M059J (cell line): ENCODE measurements around the gene PDCD7. TPM values are rescaled to one million over a fixed set of nuclear protein-coding genes. Genes with fewer than 3 reads are reported as not detected.
"Not testable (repeated sequence)": the region's sequence is repeated elsewhere in the genome, so short reads cannot be mapped to it uniquely, and the experiment has no call there.

Experiments used
- DNase-seq: peaks from one replicate; pipeline ENCODE4 v3.0.0-alpha.2; 2012; ENCODE audit warnings: low read depth
- total RNA-seq: library from RNA; depleted of rRNA; stranded (reverse); fragments of >200 nt; shearing (Covaris generic); gene quantifications from 2 replicates; pipeline ENCODE4 v1.2.3, GENCODE V29; 2014

Gene PDCD7
- total RNA-seq, 1 experiment from 2014 or later = 14.5 TPM

DNA sequence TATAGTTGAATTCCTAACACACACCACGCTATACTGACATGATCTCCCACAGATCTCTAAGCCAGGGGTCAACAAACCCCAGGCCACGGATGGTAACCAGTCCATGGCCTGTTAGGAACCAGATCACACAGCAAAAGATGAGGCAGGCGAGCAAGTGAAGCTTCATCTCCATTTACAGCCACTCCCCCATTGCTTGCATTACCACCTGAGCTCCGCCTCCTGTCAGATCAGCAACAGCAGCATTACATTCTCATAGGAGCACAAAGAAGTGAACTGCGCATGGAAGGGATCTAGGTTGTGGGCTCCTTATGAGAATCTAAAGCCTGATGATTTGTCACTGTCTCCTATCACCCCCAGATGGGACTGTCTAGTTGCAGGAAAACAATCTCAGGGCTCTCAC, 2.7 kb downstream of the PDCD7 start:
- DNase-seq = no peak

- no peak for DNase-seq
Observed at GRCh38 chr15:65115542-65115941, 18.1 kb downstream of the PDCD7 start.

DNA sequence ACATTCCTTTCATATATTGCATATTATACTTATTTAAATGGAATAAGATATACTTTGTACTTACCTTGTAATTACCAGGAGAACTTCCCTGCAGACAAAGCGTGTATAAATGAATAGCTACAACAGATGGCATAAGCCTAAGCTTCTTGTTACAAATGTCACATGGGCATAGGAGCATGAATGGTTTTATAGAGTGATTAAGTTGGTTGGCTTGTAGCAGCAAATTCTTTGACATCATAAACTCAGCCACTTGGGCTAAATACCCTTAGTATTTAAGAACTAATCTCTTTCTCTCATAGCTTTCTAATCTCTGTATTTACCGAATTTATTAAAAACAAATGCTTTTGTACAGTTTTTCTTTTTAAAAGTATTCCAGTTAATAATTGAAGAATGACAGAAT, 18.5 kb downstream of the PDCD7 start, which contains the start of gene UBAP1L:
Gene UBAP1L (minus strand): TSS at position 115 of the 400 bp plus-strand sequence. CDS start 8,985 bp downstream, outside the sequence.
- no peak for DNase-seq

- DNase-seq = peak; percentile 48
Observed at GRCh38 chr15:65110676-65111292, 22.8 kb downstream of the PDCD7 start.

- no peak for DNase-seq
Observed at GRCh38 chr15:65106011-65106590, 27.5 kb downstream of the PDCD7 start.

DNA sequence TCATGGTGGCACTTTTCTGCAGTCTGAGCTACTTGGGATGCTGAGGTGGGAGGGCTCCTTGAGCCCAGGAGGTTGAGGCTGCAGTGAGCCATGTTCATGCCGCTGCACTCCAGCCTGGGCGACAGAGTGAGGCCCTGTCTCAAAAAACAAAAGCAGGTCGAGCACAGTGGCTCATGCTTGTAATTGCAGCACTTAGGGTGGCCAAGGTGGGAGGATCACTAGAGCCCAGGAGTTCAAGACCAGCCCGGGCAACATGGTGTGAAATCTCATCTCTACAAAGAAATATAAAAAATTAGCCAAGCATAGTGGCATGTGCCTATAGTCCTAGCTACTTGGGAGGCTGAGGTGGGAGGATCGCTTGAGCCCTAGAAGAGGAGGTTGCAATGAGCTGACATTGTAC, 28.6 kb downstream of the PDCD7 start:
- no peak for DNase-seq

DNA sequence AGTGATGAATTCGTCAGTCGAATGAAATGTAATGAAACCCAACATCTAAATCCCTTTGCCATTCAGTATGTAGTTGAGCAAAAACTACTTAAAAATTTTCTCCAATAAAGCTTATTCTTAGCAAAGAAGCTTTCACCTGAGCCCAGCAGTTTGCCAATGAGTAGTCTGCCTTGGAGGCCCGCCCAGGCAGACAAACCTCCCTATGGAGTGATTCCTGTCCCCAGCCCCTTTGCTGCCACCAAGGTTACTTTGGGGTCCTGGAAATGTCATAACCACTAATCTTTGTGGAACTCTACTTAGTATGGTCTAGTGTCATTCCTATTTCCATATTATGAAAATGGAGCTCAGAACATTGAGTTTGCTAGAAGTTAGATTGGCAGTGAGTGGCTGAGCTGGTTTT, 30.7 kb downstream of the PDCD7 start:
- no peak for DNase-seq

GRCh38 chr15:65101891-65102708, 31.5 kb downstream of the PDCD7 start:
- DNase-seq = no peak

GRCh38 chr15:65101411-65101890, 32.2 kb downstream of the PDCD7 start:
- peak; percentile 19 for DNase-seq

- no peak for DNase-seq
Observed at GRCh38 chr15:65100442-65100841, 33.2 kb downstream of the PDCD7 start.

GRCh38 chr15:65099801-65100200, 33.8 kb downstream of the PDCD7 start:
- not testable (repeated sequence) for DNase-seq

DNA sequence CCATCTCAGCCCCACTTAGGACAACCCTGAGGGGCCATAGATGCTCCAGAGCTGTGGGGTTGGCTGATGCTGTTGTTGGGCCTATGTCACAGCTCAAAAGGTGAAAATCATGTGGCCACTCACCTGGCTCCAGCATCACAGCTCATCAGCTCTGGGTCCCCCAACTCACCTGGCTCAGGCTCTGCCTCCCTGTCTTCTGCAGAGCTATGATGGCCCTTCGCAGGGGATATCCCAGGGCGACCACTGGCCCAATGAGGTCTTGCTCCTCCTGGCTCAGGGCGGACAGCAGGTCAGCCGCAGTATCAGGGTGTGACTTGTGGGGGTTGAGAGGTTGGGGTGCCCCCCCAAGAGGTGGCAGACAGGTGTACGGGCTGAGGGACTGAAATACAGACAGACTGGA, 34.3 kb downstream of the PDCD7 start:
- DNase-seq = no peak

DNA sequence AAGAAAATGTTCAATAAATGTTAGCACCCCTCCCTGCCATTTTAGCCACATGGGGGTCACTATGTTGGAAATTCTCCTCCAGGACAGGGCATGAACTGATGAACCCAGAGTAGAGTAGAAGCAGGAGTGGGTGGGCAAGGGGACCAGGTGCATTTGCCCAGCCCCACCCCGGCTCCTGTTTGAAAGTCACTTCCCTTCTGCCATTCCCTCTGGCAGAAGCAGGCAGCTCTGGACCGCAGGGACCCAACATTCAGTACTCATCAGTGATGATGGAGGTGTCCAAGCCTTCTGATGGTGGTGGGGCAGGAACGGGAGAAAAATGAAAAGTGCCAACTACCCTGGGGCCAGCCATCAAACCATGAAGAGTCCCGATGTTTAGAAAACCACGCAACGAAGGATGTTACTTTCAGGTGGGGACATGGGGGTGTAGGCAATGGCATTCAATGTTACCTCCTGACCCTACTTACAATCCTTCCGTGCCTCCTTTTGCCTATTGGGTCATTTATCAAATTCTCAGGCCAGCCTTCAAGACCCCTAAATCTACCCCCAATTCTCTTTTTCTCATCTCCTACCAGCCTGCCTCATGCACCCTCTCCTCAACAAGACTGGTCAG, 35.9 kb downstream of the PDCD7 start:
- DNase-seq = no peak

DNA sequence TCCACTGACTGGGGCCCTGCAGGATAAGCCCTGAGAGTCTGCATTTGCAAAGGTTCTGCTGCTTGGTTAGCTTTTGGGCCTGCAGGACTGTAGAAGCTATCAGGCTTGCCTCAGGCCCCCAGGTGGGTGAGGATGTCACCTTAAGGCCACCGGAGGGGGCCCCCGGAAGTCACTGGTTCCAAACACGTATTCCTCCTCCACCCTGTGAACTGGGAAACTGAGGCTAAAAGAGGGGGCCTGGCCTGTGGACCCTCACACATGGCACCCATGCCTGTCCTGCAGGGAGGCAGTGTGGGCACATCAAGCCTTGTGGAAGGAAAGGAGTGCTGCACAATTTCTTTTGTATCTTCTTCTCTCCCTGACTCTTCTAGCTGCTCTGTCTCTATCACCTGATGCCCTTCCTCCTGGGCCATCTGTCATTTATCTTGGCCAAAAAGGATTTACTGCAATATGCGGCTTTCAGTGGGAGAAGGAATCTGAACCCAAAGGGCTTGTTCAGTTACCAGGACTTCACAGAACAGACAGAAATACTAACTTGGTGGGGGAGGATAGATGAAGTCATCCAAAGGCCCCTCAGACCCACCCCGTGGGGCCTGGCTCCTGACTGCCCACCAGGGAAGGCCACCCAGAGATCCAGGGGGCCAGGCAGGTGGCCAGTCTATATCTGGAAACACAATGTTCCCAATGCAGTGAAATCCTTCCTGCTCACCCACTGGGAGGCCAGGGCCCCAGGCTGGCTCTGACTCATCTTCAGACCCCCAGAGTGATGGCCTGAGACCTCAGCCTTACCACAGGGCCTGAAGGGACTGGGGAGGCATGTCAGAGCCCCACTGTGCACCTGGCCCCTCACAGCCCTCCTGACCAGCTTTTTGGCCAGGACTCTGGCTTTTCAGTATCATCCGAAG, 36.9 kb downstream of the PDCD7 start:
- no peak for DNase-seq

DNA sequence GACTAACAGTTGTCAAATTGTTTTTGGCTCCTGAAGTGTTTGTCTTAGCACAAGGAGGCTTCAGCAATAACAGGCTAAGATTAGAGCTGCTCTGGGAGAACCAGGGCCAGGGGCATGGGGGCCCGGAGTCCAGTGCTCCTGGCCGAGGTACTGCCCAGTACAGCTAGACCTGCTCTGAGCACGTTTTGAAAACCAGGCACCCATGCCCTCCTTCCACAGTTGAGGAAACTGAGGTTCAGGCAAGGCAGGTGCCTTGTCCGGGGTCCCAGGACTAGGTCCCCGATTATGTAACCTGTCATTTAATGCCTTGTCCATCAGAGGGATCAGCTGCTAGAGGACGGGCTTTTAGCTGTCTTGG, 37.9 kb downstream of the PDCD7 start:
- DNase-seq = no peak

- DNase-seq = no peak
Observed at GRCh38 chr15:65095011-65095746, 38.4 kb downstream of the PDCD7 start.

- DNase-seq = no peak
Observed at GRCh38 chr15:65094294-65094995, 39.2 kb downstream of the PDCD7 start.

DNA sequence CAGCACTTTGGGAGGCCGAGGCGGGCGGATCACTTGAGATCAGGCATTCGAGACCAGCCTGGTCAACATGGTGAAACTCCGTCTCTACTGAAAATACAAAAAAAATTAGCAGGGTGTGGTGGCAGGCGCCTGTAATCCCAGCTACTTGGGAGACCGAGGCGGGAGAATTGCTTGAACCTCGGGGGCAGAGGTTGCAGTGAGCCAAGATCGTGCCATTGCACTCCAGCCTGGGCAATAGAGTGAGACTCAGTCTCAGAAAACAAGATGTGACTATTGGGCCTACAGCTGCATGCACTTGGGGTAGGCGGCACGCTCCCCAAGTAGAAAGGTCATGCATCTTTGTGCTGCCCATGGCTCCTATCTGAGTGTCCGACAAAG, 39.8 kb downstream of the PDCD7 start:
- not testable (repeated sequence) for DNase-seq

- no peak for DNase-seq
Observed at GRCh38 chr15:65092911-65093792, 40.5 kb downstream of the PDCD7 start.
